HG02870 (cell line): ENCODE measurements around the gene FOXI3.
"Not testable (repeated sequence)": the region's sequence is repeated elsewhere in the genome, so short reads cannot be mapped to it uniquely, and the experiment has no call there.

Experiments used
- ATAC-seq: cut with Tn5 transposase; IDR thresholded peaks from one replicate; pipeline ENCODE4 v1.9.1; 2021; ENCODE audit warnings: mild to moderate bottlenecking, moderate library complexity; ENCODE audit not compliant: unreplicated experiment

FOXI3 gene

DNA sequence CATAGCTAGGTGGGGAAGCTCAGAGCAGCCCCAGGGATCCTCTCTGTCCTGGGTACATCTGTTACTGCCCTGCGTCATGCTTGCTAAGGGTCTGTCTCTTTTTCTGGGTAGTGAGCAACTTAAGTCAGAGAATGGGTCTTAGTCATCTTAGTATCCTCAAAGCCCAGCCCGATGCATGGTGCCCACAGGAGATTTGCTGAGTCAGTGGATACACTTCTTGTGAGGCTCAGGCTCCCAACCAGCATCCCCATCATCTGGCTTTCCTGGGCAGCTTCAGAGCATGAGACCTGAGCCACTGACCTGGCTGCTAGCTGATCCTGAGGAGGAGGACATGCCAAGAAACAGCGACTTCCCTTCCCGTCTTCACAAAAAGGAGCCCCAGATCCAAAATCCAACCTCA lies 10.0 kb downstream of the FOXI3 start:
- ATAC-seq: no peak

GRCh38 chr2:88442061-88442460 lies 10.4 kb downstream of the FOXI3 start:
- no peak for ATAC-seq

DNA sequence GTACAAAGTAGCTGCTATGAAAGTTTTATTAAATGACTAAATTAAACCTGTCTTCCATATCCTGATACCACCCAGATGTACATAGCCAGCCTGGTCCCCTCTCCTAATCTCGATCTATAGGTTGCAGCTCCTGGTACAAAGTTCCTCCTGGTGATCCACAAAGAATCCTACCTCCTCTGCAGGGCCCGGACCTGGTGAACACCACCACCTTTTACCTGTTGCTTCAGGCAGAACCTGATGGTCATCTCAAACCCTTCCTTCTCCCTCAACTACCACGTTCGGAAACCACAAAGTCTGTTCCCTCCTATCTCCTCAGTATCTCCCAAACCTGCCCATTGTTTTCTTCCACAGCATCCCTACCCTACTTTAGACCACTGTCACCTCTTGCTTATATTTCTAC lies 15.5 kb downstream of the FOXI3 start:
- ATAC-seq: no peak

GRCh38 chr2:88429929-88430328 lies 22.6 kb downstream of the FOXI3 start:
- ATAC-seq: no peak

- no peak for ATAC-seq
These were observed 28.8 kb downstream of the FOXI3 start for GRCh38 chr2:88423733-88424132.

DNA sequence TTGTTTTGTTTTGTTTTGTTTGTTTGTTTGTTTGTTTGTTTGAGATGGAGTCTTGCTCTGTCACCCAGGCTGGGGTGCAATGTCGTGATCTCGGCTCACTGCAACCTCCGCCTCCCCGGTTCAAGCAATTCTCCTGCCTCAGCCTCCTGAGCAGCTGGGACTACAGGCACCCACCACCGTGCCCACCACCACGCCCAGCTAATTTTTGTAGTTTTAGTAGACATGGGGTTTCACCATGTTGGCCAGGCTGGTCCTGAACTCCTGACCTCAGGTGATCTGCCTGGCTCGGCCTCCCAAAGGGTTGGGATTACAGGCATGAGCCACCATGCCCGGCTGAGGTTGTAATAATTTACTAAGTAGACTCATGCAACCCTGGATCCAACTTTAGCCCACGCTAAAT lies 33.4 kb downstream of the FOXI3 start:
- ATAC-seq: not testable (repeated sequence)

DNA sequence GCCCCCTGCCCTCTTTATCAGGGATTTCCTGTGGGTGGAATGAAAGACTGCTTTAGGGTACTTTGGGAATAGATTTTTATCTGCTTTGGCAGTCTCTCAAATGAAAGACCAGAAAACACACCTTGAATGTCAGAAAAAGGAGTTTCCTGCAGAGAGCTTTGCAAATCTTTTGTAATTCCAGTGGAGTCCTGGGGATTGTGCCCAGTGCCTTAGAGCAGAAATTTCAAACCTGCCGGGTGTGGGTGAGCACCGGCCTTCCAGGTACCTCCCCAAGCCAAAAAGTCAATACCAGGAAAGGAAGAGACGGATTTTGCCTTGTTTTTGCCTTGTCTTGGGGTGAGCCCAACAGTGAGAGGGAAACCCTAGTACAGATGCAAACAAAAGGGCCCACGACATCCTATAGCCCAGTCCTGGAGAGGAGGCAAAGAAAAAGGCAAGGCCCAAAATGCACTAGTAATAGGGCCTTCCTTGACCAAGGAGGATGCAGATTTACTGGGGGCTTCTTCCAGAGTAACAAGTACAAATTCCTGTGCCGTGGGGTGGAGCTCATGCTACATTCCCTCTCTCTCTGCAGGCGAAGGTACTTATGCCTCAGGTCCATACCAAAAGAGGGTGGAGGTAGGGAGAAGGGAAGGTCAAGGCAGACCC lies 36.4 kb downstream of the FOXI3 start:
- ATAC-seq: no peak

DNA sequence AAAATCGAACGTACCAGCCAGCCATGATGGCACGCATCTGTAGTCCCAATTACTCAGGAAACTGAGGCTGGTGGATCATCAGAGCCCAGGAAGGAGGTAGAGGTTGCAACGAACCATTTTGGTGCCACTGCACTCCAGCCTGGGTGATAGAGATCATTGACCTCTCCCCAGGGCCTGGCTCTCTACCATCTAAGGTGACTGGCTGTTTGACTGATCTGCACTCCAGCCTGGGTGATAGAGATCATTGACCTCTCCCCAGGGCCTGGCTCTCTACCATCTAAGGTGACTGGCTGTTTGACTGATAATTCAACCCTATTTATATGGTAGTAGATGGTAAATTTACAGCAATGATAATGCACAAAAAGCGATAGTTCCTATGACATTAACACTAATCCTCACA lies 43.6 kb downstream of the FOXI3 start:
- not testable (repeated sequence) for ATAC-seq

DNA sequence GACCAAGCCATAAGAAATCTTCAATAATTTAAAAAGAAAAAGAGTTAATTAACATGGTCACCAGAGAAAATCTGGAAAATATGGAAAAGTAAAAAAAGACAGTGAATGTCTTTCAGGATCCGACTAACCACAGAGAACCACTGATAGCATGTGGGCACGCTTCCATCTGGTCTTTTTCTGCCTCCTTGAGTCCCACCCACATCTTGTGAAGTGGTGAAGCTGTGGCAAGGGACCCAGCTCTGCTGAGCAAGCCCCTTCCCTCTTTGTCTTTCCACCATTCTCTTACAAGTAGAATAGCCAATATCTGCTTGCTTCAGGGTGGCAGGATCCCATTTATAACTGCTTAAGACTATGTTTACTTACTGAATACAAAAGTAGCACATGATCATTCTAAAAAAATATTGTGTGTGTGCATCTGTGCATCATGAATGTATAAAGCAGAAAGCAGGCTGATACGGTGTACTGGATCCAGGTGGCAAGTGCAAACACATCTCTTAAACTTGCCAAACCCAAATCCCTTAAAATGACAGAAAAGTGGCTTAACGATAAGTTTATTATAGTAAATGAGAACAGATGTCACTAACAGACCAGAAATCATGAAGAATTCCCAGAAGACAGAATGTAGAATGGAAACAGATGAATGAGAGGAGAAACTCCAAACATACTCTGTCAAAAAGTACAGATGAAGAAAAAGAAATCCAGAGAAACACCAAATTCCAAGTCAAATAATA lies 52.3 kb downstream of the FOXI3 start:
- no peak for ATAC-seq

DNA sequence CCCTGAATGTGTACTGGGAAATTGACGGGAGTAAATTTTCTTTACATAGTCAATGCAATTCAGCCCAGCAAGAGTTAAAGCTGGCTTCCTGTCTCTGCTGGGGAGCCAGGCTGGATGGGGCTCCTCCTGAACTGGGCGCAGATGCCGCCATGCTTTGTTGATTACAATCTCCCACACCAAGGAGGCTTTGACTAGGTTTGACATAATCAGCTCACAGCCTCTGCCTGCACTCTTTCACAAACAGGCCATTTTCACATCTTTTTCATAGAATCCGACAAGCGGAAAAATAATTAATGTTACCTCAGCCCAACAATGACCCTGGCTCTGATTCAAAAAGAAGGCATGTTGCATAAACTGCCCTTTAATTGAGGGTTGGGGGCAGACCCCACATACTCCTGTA lies 54.3 kb downstream of the FOXI3 start:
- ATAC-seq: no peak
